Stimulated activated CD8-positive, alpha-beta memory T cell treated with anti-CD3 and anti-CD28 coated beads, Interleukin-2, amount 100 ng/mL, for 48 hours (primary cell): Measurements from ENCODE around the gene SIL1.
"Not testable (repeated sequence)": the region's sequence is repeated elsewhere in the genome, so short reads cannot be mapped to it uniquely, and the experiment has no call there.

Source experiments
- DNase-seq, 2 donors: peaks; one replicate each; pipeline ENCODE4 v3.0.0-alpha.2; 2020; ENCODE audit warnings: low read depth in 2 of 2

SIL1 gene

GRCh38 chr5:138926257-138926656 is 271.9 kb downstream of the SIL1 start:
- DNase-seq, result no peak

GRCh38 chr5:138925090-138925635 is 273.0 kb downstream of the SIL1 start:
- no peak for DNase-seq

GRCh38 chr5:138922494-138922893 is 275.7 kb downstream of the SIL1 start:
- no peak for DNase-seq

- not testable (repeated sequence) for DNase-seq
Observed at GRCh38 chr5:138921362-138921761, 276.8 kb downstream of the SIL1 start.

- DNase-seq, result no peak
Observed at GRCh38 chr5:138920181-138920580, 278.0 kb downstream of the SIL1 start.

GRCh38 chr5:138918686-138919085 is 279.5 kb downstream of the SIL1 start:
- DNase-seq, result no peak

- DNase-seq, result no peak
Observed at GRCh38 chr5:138914338-138914737, 283.8 kb downstream of the SIL1 start.

- no peak for DNase-seq
Observed at GRCh38 chr5:138913773-138914172, 284.4 kb downstream of the SIL1 start.

- no peak for DNase-seq
Observed at GRCh38 chr5:138912093-138912492, 286.1 kb downstream of the SIL1 start.

- DNase-seq, result no peak
Observed at GRCh38 chr5:138911441-138911840, 286.7 kb downstream of the SIL1 start.

GRCh38 chr5:138910546-138911185 is 287.5 kb downstream of the SIL1 start:
- DNase-seq, result no peak

GRCh38 chr5:138909734-138910133 is 288.4 kb downstream of the SIL1 start:
- no peak for DNase-seq

GRCh38 chr5:138905541-138905940 is 292.6 kb downstream of the SIL1 start:
- no peak for DNase-seq

- no peak for DNase-seq
Observed at GRCh38 chr5:138903130-138903775, 294.9 kb downstream of the SIL1 start.

- DNase-seq, result no peak
Observed at GRCh38 chr5:138901716-138902115, 296.5 kb downstream of the SIL1 start.

GRCh38 chr5:138900281-138900965 is 297.7 kb downstream of the SIL1 start:
- no peak for DNase-seq

- no peak for DNase-seq
Observed at GRCh38 chr5:138898742-138899141, 299.4 kb downstream of the SIL1 start.

GRCh38 chr5:138898299-138898698 is 299.9 kb downstream of the SIL1 start:
- no peak for DNase-seq
